ES-I3 (cell line): ENCODE data around the gene CDH12.

Source experiments
- H3K36me3 ChIP-seq: 2 replicates; pipeline ENCODE4 v1.6.1; 2013; ENCODE audit warnings: mild to moderate bottlenecking, low read length, control low read depth, moderate library complexity; ENCODE audit not compliant: insufficient read depth
- H3K4me1 ChIP-seq: 2 replicates; pipeline ENCODE4 v1.6.1; 2013; ENCODE audit warnings: mild to moderate bottlenecking, control low read depth, low read length; ENCODE audit not compliant: insufficient read depth
- H3K9ac ChIP-seq: 2 replicates; pipeline ENCODE4 v1.6.1; 2013; ENCODE audit warnings: low read depth, mild to moderate bottlenecking, low read length, moderate library complexity
- H3K9me3 ChIP-seq: 2 replicates; pipeline ENCODE4 v1.6.1; 2013; ENCODE audit warnings: mild to moderate bottlenecking, low read length, moderate library complexity; ENCODE audit not compliant: control insufficient read depth, insufficient read depth

The CDH12 gene

DNA sequence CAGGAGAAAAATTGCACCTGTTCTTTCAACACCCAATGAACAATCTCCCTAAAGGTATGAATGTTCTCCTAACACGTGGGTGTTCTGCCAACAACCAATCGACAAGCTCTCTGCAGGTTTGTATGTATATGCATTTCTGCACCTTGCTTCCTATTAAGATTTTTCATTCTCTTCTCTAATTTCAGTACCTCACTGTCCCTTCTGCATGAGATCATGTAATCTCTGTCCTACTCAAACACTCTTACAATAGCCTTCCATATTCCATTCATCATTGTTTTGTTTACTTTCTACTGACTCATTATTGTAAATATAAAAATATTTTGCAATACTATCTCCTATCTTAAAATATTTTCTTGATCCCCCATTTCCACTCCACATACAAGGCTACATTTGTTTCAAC is 382.0 kb downstream of the CDH12 start:
- Histone ChIP-seq H3K9ac (no peak overlapping the region), H3K4me1 (no peaks in the 10 kb centered on the region), H3K9me3 (no peaks in the 10 kb centered on the region), H3K36me3 (no peaks in the 10 kb centered on the region)

DNA sequence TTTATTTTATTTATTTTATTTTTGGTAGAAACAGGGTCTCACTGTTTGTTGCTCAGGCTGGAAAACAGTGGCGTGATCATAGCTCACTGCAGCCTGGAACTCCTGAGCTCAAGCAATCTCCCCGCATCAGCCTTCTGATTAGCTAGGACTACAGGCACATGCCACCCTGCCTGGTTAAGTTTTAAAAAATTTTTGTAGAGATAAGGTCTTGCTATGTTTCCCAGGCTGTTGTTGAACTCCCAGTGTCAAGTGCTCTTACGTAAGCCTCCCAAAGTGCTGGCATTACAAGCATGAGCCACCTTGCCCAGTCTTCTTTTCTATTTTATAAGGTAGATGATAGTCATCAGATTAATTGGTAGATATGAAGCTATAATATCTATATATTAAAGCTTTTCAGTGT is 382.7 kb downstream of the CDH12 start:
- Histone ChIP-seq H3K36me3 (no peaks in the 10 kb centered on the region), H3K9me3 (no peaks in the 10 kb centered on the region), H3K9ac (no peak overlapping the region), H3K4me1 (no peaks in the 10 kb centered on the region)

DNA sequence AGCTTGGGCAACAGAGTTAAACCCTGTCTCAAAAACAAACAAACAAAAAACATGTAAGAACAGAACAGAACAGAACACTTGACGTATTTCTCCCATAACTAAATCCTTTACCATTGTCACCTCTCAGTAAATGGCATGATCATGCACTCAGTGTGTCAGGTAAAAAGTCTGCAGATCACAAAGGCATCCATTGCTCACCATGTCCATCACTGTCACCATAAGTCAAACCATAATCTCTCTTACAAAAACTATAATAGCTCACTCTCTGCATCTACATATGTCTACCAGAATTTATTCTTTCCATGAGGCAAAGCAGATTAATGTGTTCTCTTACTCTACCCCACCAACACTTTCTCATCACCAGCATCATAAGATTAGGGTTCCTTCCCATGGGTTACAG is 387.5 kb downstream of the CDH12 start:
- Histone ChIP-seq H3K9ac (no peak overlapping the region), H3K36me3 (no peaks in the 10 kb centered on the region), H3K4me1 (no peaks in the 10 kb centered on the region), H3K9me3 (no peaks in the 10 kb centered on the region)

DNA sequence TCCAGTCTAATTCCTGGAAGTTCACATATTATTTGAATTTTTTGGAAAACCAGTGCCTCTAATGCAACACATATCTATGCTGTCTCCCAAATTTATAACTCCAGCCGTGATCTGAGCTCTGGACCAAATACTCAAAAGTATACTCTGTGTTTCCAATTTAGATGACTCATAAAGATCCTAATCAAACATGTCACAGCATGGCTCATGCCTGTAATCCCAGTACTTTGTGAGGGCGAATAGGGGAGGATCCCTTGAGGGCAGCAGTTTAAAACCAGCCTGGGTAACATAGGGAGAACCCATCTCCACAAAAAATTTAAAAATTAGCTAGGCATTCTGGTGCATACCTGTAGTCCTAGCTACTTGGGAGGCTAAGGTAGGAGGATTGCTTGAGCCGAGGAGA is 388.0 kb downstream of the CDH12 start:
- Histone ChIP-seq H3K36me3 (no peaks in the 10 kb centered on the region), H3K9me3 (no peaks in the 10 kb centered on the region), H3K4me1 (no peaks in the 10 kb centered on the region), H3K9ac (no peak overlapping the region)

DNA sequence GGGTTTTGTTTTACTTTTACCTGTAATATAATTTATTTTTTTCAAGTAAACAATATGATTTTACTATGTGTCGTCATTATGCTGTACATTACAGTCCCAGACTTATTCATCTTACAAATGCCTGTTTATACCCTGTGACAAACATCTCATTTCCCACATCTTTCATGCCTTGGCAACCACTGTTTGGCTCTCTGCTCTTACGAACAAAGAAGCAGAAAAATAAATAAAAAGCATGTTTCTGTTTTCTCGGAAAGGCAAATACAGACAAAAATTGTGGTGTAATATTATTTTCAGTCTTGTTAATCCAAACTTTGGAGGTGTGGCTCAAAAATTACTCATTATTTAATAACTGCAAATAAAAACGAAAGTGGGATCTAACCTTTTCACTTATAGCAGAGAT is 393.0 kb downstream of the CDH12 start:
- no peaks in the 10 kb centered on the region for H3K9me3 ChIP-seq
- no peaks in the 10 kb centered on the region for H3K4me1 ChIP-seq
- no peaks in the 10 kb centered on the region for H3K36me3 ChIP-seq
- H3K9ac ChIP-seq = no peak overlapping the region

DNA sequence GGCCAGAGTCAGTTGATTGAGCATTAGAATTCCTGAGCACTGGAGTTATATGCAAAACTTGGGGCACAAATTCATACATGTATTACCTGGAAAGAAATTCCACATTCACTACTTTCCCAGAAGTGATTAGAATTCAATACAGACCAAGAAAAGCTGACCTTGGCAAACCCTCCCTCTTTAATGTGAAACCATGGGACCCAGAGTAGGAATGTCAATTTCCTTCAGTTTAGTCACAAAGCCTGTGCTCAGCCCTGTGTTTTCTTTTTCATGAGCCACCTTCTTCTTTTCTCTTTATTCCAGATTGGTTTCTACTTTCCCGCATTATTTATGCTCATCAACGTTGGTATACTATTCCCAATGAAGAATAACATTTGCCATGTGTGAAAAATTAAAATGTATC is 420.2 kb downstream of the CDH12 start:
- Histone ChIP-seq H3K9me3 (no peaks in the 10 kb centered on the region), H3K36me3 (no peaks in the 10 kb centered on the region), H3K9ac (no peak overlapping the region), H3K4me1 (no peaks in the 10 kb centered on the region)

DNA sequence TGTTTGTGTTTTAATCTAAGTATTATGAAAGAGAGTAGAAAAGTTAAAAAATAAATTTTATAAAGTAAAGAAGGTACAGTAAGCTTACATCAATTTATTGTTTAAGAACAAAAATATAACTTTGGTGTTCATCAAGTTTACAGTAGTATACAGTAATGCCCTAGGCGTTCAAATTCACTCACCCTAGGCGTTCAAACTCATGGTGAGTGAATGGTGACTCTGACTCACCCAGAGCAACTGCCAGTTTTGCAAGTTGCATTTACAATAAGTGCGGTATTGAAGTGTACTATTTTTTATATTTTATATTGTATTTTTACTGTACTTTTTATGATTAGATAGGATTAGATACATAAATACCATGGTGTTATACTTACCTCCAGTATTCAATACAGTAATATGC is 421.3 kb downstream of the CDH12 start:
- H3K9ac ChIP-seq = no peak overlapping the region
- H3K4me1 ChIP-seq = no peaks in the 10 kb centered on the region
- H3K36me3 ChIP-seq = no peaks in the 10 kb centered on the region
- no peaks in the 10 kb centered on the region for H3K9me3 ChIP-seq

DNA sequence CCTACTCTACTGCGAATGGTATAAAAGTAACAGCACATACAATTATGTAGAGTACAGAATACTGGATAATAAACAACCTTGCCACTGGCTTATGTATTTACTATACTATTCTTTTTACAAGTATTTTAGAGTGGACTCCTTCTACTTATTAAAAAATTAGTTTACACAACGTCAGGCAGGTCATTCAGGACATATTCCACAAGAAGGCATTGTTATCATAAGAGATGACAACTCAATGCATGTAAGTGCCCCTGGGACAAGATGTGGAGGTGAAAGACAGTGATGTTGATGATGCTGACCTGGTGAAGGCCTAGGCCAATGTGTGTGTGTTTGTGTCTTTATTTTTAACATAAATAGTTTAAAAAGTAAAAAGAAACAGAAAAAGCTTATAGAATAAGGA is 421.7 kb downstream of the CDH12 start:
- H3K36me3 ChIP-seq = no peaks in the 10 kb centered on the region
- H3K9me3 ChIP-seq = no peaks in the 10 kb centered on the region
- no peaks in the 10 kb centered on the region for H3K4me1 ChIP-seq
- H3K9ac ChIP-seq = no peak overlapping the region

DNA sequence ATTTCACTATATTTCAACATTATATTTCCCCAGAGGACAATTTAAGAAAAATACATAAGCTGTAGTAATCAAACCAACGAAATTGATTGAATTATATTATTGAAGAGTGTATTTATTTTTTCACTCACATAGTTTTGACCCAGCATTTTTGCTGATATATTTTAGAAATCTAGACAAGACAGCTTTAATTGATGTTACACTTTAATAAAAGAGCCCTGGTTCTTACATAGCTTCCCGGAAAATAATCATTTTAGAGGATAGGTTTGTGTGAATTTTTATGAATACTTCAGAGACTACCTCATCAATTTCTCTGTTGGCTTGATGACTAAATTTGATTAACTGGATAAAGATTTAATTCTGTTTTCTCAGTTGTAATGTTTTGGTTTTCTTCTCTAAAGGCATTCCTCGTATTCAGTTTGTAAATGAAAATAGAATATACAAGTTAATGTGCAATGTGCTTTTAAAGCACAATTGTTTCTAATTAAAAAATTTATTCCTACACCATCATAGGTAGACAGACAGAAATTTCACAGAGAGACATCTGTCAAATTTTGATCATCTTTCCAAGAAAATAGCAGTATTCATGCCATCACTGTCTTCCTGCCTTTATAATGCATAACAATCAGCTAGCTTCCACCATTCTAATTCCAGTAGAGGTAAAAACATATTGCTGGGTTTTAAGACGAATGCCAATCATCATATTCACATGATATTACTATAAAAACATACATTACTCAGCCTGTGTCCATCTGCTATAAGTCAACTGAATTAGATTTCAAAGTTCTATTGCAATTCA is 441.4 kb downstream of the CDH12 start:
- H3K9ac ChIP-seq = no peak overlapping the region
- H3K36me3 ChIP-seq = no peaks in the 10 kb centered on the region
- no peaks in the 10 kb centered on the region for H3K4me1 ChIP-seq
- H3K9me3 ChIP-seq = no peaks in the 10 kb centered on the region

DNA sequence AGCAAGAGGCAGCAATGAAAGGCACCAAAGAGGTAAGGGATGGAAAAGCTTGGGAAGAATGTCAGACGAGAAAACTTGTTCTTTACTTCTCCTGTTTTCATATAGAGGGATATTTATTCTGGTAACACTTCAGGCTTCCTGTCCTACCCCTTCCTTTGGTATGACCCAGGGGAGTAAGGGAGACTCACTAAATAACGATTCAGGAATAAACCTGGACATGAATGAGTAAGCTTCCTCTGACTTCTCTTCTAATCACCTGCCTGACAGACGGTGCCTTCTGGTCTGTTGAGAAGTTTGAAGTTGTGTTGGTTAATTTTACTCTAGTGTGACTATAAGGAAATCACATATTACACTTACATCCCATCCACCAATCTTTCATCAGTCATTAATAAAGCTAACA is 461.2 kb downstream of the CDH12 start:
- Histone ChIP-seq H3K9ac (no peak overlapping the region), H3K9me3 (no peaks in the 10 kb centered on the region), H3K36me3 (no peaks in the 10 kb centered on the region), H3K4me1 (no peaks in the 10 kb centered on the region)

DNA sequence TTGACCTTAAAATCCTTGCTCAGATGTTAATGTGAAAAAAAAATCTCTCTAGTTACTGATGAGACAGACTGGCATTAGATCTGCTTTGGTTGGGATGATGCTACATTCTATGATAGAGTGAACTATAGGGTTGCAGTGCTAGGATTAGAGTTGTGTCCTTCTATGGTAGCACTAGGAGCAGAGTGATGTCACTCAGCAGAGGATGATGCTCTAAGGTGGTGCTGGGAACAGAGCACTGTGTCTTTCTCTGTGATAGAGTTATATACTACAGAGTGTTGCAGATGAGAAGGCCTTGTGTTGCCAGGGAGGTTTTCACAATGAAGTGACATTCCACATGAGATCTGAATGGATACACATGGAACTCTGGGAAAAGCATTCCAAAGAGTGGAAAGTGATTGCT is 462.3 kb downstream of the CDH12 start:
- H3K9me3 ChIP-seq = no peaks in the 10 kb centered on the region
- no peak overlapping the region for H3K9ac ChIP-seq
- no peaks in the 10 kb centered on the region for H3K4me1 ChIP-seq
- no peaks in the 10 kb centered on the region for H3K36me3 ChIP-seq

DNA sequence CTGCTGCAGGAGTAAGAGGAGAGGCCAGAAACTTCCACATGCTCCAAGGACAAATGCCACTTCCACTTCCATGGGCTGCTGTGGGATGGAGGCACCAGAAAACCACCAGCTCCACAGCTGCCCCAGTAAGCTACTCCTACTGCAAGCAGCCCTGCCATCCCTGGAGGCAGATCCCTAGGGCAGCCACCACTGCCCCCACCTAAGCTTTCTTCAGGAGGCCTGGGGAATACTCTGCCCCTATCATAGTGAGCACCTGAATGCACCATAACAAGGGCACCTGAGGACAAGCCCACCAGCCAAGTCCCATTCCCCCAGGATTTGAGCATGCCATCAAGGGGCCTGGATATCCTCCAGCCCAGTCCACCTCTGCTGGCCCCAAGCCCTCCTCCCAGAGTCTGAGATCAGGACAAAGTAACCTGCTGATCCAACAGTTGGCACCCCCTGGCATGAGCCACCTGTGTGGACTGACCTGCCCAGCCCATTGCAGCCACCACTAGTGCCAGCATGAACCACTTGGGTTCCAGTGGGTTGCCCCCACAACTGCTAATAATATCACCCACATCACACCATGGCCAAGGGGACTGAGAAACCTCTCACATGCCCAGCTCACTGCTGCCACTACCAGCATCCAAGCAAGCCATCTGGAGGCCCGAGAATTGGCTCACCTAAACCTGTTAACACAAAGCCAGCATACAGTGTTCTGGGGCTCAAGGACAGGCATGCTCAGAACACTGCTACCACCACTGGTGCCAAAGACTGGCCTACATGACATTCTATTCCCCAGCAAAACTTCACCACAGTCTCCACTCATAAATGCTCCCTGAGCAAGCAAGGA is 480.1 kb downstream of the CDH12 start:
- no peak overlapping the region for H3K9ac ChIP-seq
- no peaks in the 10 kb centered on the region for H3K36me3 ChIP-seq
- no peaks in the 10 kb centered on the region for H3K4me1 ChIP-seq
- no peaks in the 10 kb centered on the region for H3K9me3 ChIP-seq

DNA sequence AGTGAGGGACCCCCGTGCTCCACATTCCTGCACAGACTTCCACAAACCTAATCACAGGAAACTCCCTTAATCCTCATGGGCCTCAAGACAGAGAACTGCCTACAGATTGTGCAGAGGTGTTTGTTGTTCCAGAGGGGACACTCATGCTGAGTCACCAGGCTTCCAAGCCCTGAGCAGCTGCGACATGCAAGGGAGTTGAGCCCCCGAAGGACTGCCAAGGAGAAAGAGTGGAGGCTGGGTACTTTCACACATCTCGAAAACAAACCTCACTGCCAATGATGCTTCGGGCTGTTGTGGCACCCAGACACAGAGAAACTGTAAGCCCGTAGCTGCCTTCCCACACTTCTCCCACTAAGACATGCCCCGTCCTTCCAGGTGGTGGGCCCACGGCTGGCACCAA is 480.8 kb downstream of the CDH12 start:
- Histone ChIP-seq H3K9me3 (no peaks in the 10 kb centered on the region), H3K4me1 (no peaks in the 10 kb centered on the region), H3K36me3 (no peaks in the 10 kb centered on the region), H3K9ac (no peak overlapping the region)

DNA sequence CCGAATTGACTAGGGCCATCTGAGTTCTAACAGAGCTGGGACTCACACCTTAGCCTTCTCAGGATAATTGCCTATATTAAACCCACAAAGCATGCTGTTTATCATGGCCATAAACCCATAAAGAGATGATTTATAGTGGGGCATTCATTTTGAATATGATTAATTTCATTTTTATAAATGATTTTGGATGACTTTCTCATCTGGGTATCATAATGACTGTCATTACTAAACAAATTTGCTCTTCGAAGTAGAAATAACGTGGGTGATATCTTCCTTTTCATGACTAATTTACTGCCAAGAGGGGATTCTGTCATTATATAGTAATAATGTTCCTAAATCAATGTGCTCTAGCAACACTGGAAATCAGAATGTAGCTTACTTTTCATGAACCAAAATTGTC is 498.2 kb downstream of the CDH12 start:
- Histone ChIP-seq H3K36me3 (no peaks in the 10 kb centered on the region), H3K9ac (no peak overlapping the region), H3K9me3 (no peaks in the 10 kb centered on the region), H3K4me1 (no peaks in the 10 kb centered on the region)

DNA sequence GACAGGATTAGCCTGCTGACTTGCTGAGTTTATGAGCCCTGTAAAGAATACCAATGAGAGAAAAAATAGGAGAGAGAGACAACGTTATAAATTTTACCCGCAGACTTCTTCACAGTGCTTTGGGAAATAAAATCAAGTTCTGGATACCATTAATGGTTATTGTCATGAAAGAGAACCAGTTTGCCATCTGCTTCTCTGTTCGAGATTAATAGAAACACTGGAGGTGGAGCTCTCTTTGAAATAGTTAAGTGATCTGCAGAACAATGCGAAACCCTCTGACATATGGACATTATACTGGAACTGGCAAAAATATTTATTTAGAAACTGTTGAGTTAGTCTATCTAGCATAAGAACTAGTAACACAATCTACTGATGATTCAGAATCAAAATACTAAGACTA is 500.7 kb downstream of the CDH12 start:
- Histone ChIP-seq H3K9me3 (no peaks in the 10 kb centered on the region), H3K36me3 (no peaks in the 10 kb centered on the region), H3K4me1 (no peaks in the 10 kb centered on the region), H3K9ac (no peak overlapping the region)
